BLaER1 (cell line): ENCODE results near the gene TPCN1.

Experiments
- H3K27ac ChIP-seq: shearing (Covaris generic); formaldehyde crosslinking; 2 replicates; pipeline ENCODE4 v1.8.1; 2022
- H3K27me3 ChIP-seq: shearing (Covaris generic); formaldehyde crosslinking; 2 replicates; pipeline ENCODE4 v1.8.1; 2022
- H3K36me3 ChIP-seq: shearing (Covaris generic); formaldehyde crosslinking; 2 replicates; pipeline ENCODE4 v1.8.1; 2022
- H3K4me1 ChIP-seq: shearing (Covaris generic); formaldehyde crosslinking; 2 replicates; pipeline ENCODE4 v1.8.1; 2022
- H3K4me2 ChIP-seq: shearing (Covaris generic); formaldehyde crosslinking; 2 replicates; pipeline ENCODE4 v1.8.1; 2022
- H3K4me3 ChIP-seq: shearing (Covaris generic); formaldehyde crosslinking; 2 replicates; pipeline ENCODE4 v1.8.1; 2022
- H3K9ac ChIP-seq: shearing (Covaris generic); formaldehyde crosslinking; 2 replicates; pipeline ENCODE4 v1.8.1; 2022
- H3K9me3 ChIP-seq: shearing (Covaris generic); formaldehyde crosslinking; 2 replicates; pipeline ENCODE4 v1.8.1; 2022
- H4K20me1 ChIP-seq: shearing (Covaris generic); formaldehyde crosslinking; 2 replicates; pipeline ENCODE4 v1.8.1; 2022
- Cebpa-rat ChIP-seq: shearing (Covaris generic); IDR thresholded peaks from 2 replicates; pipeline ENCODE4 v1.8.1; 2022

The TPCN1 gene

GRCh38 chr12:113320401-113320800, 99.1 kb downstream of the TPCN1 start:
- peaks cover 37% of the 10 kb centered on the region; the same call in 1 of the 2 replicates for H3K36me3 ChIP-seq
- H3K4me2 ChIP-seq: no peak overlapping the region
- H3K4me1 ChIP-seq: no peaks in the 10 kb centered on the region
- no peak overlapping the region for H3K9ac ChIP-seq
- H4K20me1 ChIP-seq: no peaks in the 10 kb centered on the region
- H3K9me3 ChIP-seq: peaks cover 8% of the 10 kb centered on the region; the same call in 1 of the 2 replicates
- H3K27ac ChIP-seq: no peak overlapping the region
- no peak overlapping the region for H3K4me3 ChIP-seq
- no peak for TF ChIP-seq Cebpa-rat
- H3K27me3 ChIP-seq: no peaks in the 10 kb centered on the region

GRCh38 chr12:113322343-113322742, 101.1 kb downstream of the TPCN1 start:
- H3K9ac ChIP-seq: no peak overlapping the region
- H3K27me3 ChIP-seq: no peaks in the 10 kb centered on the region
- H3K4me1 ChIP-seq: peaks cover 14% of the 10 kb centered on the region
- H3K4me3 ChIP-seq: no peak overlapping the region
- peaks cover 8% of the 10 kb centered on the region; the same call in 1 of the 2 replicates for H3K9me3 ChIP-seq
- H3K4me2 ChIP-seq: no peak overlapping the region
- no peak overlapping the region for H3K27ac ChIP-seq
- peaks cover 37% of the 10 kb centered on the region; the same call in 1 of the 2 replicates for H3K36me3 ChIP-seq
- TF ChIP-seq Cebpa-rat: no peak
- no peaks in the 10 kb centered on the region for H4K20me1 ChIP-seq

- Histone ChIP-seq H3K9me3 (peaks cover 6% of the 10 kb centered on the region; the same call in 1 of the 2 replicates), H3K36me3 (peaks cover 23% of the 10 kb centered on the region; the same call in 1 of the 2 replicates), H3K4me3 (no peak overlapping the region), H3K4me1 (peaks cover 16% of the 10 kb centered on the region), H3K27me3 (no peaks in the 10 kb centered on the region), H3K4me2 (no peak overlapping the region), H4K20me1 (no peaks in the 10 kb centered on the region), H3K9ac (no peak overlapping the region), H3K27ac (no peak overlapping the region)
- no peak for TF ChIP-seq Cebpa-rat
Measured at GRCh38 chr12:113325916-113326315, 104.7 kb downstream of the TPCN1 start.

GRCh38 chr12:113326775-113327395, 105.6 kb downstream of the TPCN1 start:
- H3K27ac ChIP-seq: no peak overlapping the region
- H3K4me1 ChIP-seq: peaks cover 16% of the 10 kb centered on the region
- no peak for TF ChIP-seq Cebpa-rat
- no peaks in the 10 kb centered on the region for H4K20me1 ChIP-seq
- no peaks in the 10 kb centered on the region for H3K9me3 ChIP-seq
- peaks cover 24% of the 10 kb centered on the region; the same call in 1 of the 2 replicates for H3K36me3 ChIP-seq
- no peak overlapping the region for H3K4me3 ChIP-seq
- peak overlapping the region; percentile 31 for H3K4me2 ChIP-seq
- no peaks in the 10 kb centered on the region for H3K27me3 ChIP-seq
- no peak overlapping the region for H3K9ac ChIP-seq

GRCh38 chr12:113328368-113328889, 107.2 kb downstream of the TPCN1 start:
- Histone ChIP-seq H3K4me2 (no peak overlapping the region), H3K4me3 (no peak overlapping the region), H3K9me3 (no peaks in the 10 kb centered on the region), H3K36me3 (peaks cover 15% of the 10 kb centered on the region; the same call in 1 of the 2 replicates), H4K20me1 (peaks cover 9% of the 10 kb centered on the region; the same call in 1 of the 2 replicates), H3K9ac (no peak overlapping the region), H3K4me1 (peaks cover 26% of the 10 kb centered on the region), H3K27ac (no peak overlapping the region), H3K27me3 (no peaks in the 10 kb centered on the region)
- no peak for TF ChIP-seq Cebpa-rat

- Histone ChIP-seq H3K4me3 (no peak overlapping the region), H4K20me1 (peaks cover 9% of the 10 kb centered on the region; the same call in 1 of the 2 replicates), H3K9me3 (no peaks in the 10 kb centered on the region), H3K36me3 (peaks cover 15% of the 10 kb centered on the region; the same call in 1 of the 2 replicates), H3K27me3 (peaks cover 5% of the 10 kb centered on the region; the same call in 1 of the 2 replicates), H3K27ac (no peak overlapping the region), H3K4me1 (peaks cover 34% of the 10 kb centered on the region), H3K9ac (no peak overlapping the region), H3K4me2 (no peak overlapping the region)
- TF ChIP-seq Cebpa-rat: no peak
Measured at GRCh38 chr12:113329022-113329790, 107.9 kb downstream of the TPCN1 start.

GRCh38 chr12:113329791-113330417, 108.6 kb downstream of the TPCN1 start:
- Histone ChIP-seq H3K36me3 (peaks cover 15% of the 10 kb centered on the region; the same call in 1 of the 2 replicates), H4K20me1 (peaks cover 9% of the 10 kb centered on the region; the same call in 1 of the 2 replicates), H3K4me1 (peaks cover 39% of the 10 kb centered on the region), H3K4me2 (no peak overlapping the region), H3K27ac (no peak overlapping the region), H3K9me3 (no peaks in the 10 kb centered on the region), H3K9ac (no peak overlapping the region), H3K4me3 (no peak overlapping the region), H3K27me3 (peaks cover 10% of the 10 kb centered on the region; the same call in 1 of the 2 replicates)
- no peak for TF ChIP-seq Cebpa-rat

GRCh38 chr12:113330505-113330904, 109.2 kb downstream of the TPCN1 start:
- peaks cover 15% of the 10 kb centered on the region; the same call in 1 of the 2 replicates for H3K36me3 ChIP-seq
- no peak for TF ChIP-seq Cebpa-rat

GRCh38 chr12:113332688-113333417, 111.6 kb downstream of the TPCN1 start:
- no peaks in the 10 kb centered on the region for H3K9me3 ChIP-seq
- peaks cover 28% of the 10 kb centered on the region for H3K4me1 ChIP-seq
- peaks cover 9% of the 10 kb centered on the region; the same call in 1 of the 2 replicates for H4K20me1 ChIP-seq
- no peak for TF ChIP-seq Cebpa-rat
- H3K4me3 ChIP-seq: no peak overlapping the region
- peak overlapping the region; percentile 96 for H3K4me2 ChIP-seq
- H3K36me3 ChIP-seq: peaks cover 15% of the 10 kb centered on the region; the same call in 1 of the 2 replicates
- no peak overlapping the region for H3K9ac ChIP-seq
- H3K27ac ChIP-seq: no peak overlapping the region
- peaks cover 10% of the 10 kb centered on the region; the same call in 1 of the 2 replicates for H3K27me3 ChIP-seq

More at GRCh38 chr12:113330505-113330904, 109.2 kb downstream of the TPCN1 start:
- Histone ChIP-seq H3K4me3 (no peak overlapping the region), H3K4me1 (peaks cover 43% of the 10 kb centered on the region), H4K20me1 (peaks cover 9% of the 10 kb centered on the region; the same call in 1 of the 2 replicates), H3K4me2 (no peak overlapping the region), H3K9ac (no peak overlapping the region), H3K27me3 (peaks cover 10% of the 10 kb centered on the region; the same call in 1 of the 2 replicates), H3K27ac (no peak overlapping the region), H3K9me3 (no peaks in the 10 kb centered on the region)
